ENCODE measurements around the gene ZBTB7C.

ZBTB7C gene

GRCh38 chr18:48304906-48305693, 104.1 kb downstream of the ZBTB7C start:
- H3K4me3 ChIP-seq (ENCODE audit: low read length), result no peak overlapping the region
- no peak overlapping the region for H3K27ac ChIP-seq (ENCODE audit: low read depth, low read length)
- no peaks in the 10 kb centered on the region for H3K36me3 ChIP-seq (ENCODE audit: insufficient read depth, low read length)
- no peaks in the 10 kb centered on the region for H3K27me3 ChIP-seq (ENCODE audit: insufficient read depth, low read length)
- H3K4me1 ChIP-seq (ENCODE audit: insufficient read depth, low read length), result peaks cover 12% of the 10 kb centered on the region
- WGBS, result 93% methylated on average over 16 of the region's 16 CpGs
- no peaks in the 10 kb centered on the region for H3K9me3 ChIP-seq (ENCODE audit: insufficient read depth, low read depth, low read length)
- no peak overlapping the region for H3K9ac ChIP-seq (ENCODE audit: low read depth, low read length)

GRCh38 chr18:48303883-48304282, 105.3 kb downstream of the ZBTB7C start:
- H3K4me3 ChIP-seq (ENCODE audit: low read length), result no peak overlapping the region
- no peaks in the 10 kb centered on the region for H3K27me3 ChIP-seq (ENCODE audit: insufficient read depth, low read length)
- H3K9ac ChIP-seq (ENCODE audit: low read depth, low read length), result no peak overlapping the region
- 87% methylated on average over 3 of the region's 3 CpGs for WGBS
- H3K9me3 ChIP-seq (ENCODE audit: insufficient read depth, low read depth, low read length), result no peaks in the 10 kb centered on the region
- no peaks in the 10 kb centered on the region for H3K36me3 ChIP-seq (ENCODE audit: insufficient read depth, low read length)
- H3K27ac ChIP-seq (ENCODE audit: low read depth, low read length), result no peak overlapping the region
- peaks cover 9% of the 10 kb centered on the region for H3K4me1 ChIP-seq (ENCODE audit: insufficient read depth, low read length)

- Histone ChIP-seq H3K9me3 (ENCODE audit: insufficient read depth, low read depth, low read length) (no peaks in the 10 kb centered on the region), H3K4me1 (ENCODE audit: insufficient read depth, low read length) (peaks cover 9% of the 10 kb centered on the region), H3K9ac (ENCODE audit: low read depth, low read length) (no peak overlapping the region), H3K27ac (ENCODE audit: low read depth, low read length) (no peak overlapping the region), H3K27me3 (ENCODE audit: insufficient read depth, low read length) (no peaks in the 10 kb centered on the region), H3K4me3 (ENCODE audit: low read length) (no peak overlapping the region), H3K36me3 (ENCODE audit: insufficient read depth, low read length) (no peaks in the 10 kb centered on the region)
- 95% methylated on average over 3 of the region's 3 CpGs for WGBS
These were observed 106.4 kb downstream of the ZBTB7C start for GRCh38 chr18:48302736-48303135.

- Histone ChIP-seq H3K36me3 (ENCODE audit: insufficient read depth, low read length) (no peaks in the 10 kb centered on the region), H3K27me3 (ENCODE audit: insufficient read depth, low read length) (no peaks in the 10 kb centered on the region), H3K27ac (ENCODE audit: low read depth, low read length) (no peak overlapping the region), H3K4me1 (ENCODE audit: insufficient read depth, low read length) (peaks cover 9% of the 10 kb centered on the region), H3K9me3 (ENCODE audit: insufficient read depth, low read depth, low read length) (no peaks in the 10 kb centered on the region), H3K9ac (ENCODE audit: low read depth, low read length) (peak overlapping the region; percentile 59; the same call in 1 of the 2 replicates), H3K4me3 (ENCODE audit: low read length) (no peak overlapping the region)
- WGBS, result 53% methylated on average over 6 of the region's 6 CpGs
These were observed 108.7 kb downstream of the ZBTB7C start for GRCh38 chr18:48300463-48300961.

GRCh38 chr18:48297139-48297538, 112.0 kb downstream of the ZBTB7C start:
- no peak overlapping the region for H3K27ac ChIP-seq (ENCODE audit: low read depth, low read length)
- no peak overlapping the region for H3K4me3 ChIP-seq (ENCODE audit: low read length)
- H3K36me3 ChIP-seq (ENCODE audit: insufficient read depth, low read length), result no peaks in the 10 kb centered on the region
- WGBS, result 93% methylated on average over 3 of the region's 4 CpGs
- H3K9me3 ChIP-seq (ENCODE audit: insufficient read depth, low read depth, low read length), result no peaks in the 10 kb centered on the region
- H3K27me3 ChIP-seq (ENCODE audit: insufficient read depth, low read length), result no peaks in the 10 kb centered on the region
- no peak overlapping the region for H3K9ac ChIP-seq (ENCODE audit: low read depth, low read length)
- peaks cover 26% of the 10 kb centered on the region for H3K4me1 ChIP-seq (ENCODE audit: insufficient read depth, low read length)

GRCh38 chr18:48296581-48296980, 112.6 kb downstream of the ZBTB7C start:
- Histone ChIP-seq H3K27me3 (ENCODE audit: insufficient read depth, low read length) (no peaks in the 10 kb centered on the region), H3K36me3 (ENCODE audit: insufficient read depth, low read length) (no peaks in the 10 kb centered on the region), H3K4me3 (ENCODE audit: low read length) (no peak overlapping the region), H3K9me3 (ENCODE audit: insufficient read depth, low read depth, low read length) (no peaks in the 10 kb centered on the region), H3K4me1 (ENCODE audit: insufficient read depth, low read length) (peaks cover 26% of the 10 kb centered on the region), H3K9ac (ENCODE audit: low read depth, low read length) (no peak overlapping the region), H3K27ac (ENCODE audit: low read depth, low read length) (no peak overlapping the region)
- WGBS, result 94% methylated on average over 13 of the region's 13 CpGs

GRCh38 chr18:48295586-48296311, 113.4 kb downstream of the ZBTB7C start:
- no peaks in the 10 kb centered on the region for H3K36me3 ChIP-seq (ENCODE audit: insufficient read depth, low read length)
- no peak overlapping the region for H3K4me3 ChIP-seq (ENCODE audit: low read length)
- H3K9ac ChIP-seq (ENCODE audit: low read depth, low read length), result no peak overlapping the region
- no peak overlapping the region for H3K27ac ChIP-seq (ENCODE audit: low read depth, low read length)
- peaks cover 26% of the 10 kb centered on the region for H3K4me1 ChIP-seq (ENCODE audit: insufficient read depth, low read length)
- H3K9me3 ChIP-seq (ENCODE audit: insufficient read depth, low read depth, low read length), result no peaks in the 10 kb centered on the region
- 58% methylated on average over 8 of the region's 10 CpGs for WGBS
- H3K27me3 ChIP-seq (ENCODE audit: insufficient read depth, low read length), result no peaks in the 10 kb centered on the region

- Histone ChIP-seq H3K4me3 (ENCODE audit: low read length) (no peak overlapping the region), H3K36me3 (ENCODE audit: insufficient read depth, low read length) (no peaks in the 10 kb centered on the region), H3K9me3 (ENCODE audit: insufficient read depth, low read depth, low read length) (no peaks in the 10 kb centered on the region), H3K4me1 (ENCODE audit: insufficient read depth, low read length) (peaks cover 25% of the 10 kb centered on the region), H3K9ac (ENCODE audit: low read depth, low read length) (no peak overlapping the region), H3K27me3 (ENCODE audit: insufficient read depth, low read length) (no peaks in the 10 kb centered on the region), H3K27ac (ENCODE audit: low read depth, low read length) (no peak overlapping the region)
- 83% methylated on average over 12 of the region's 12 CpGs for WGBS
These were observed 114.1 kb downstream of the ZBTB7C start for GRCh38 chr18:48294899-48295585.

- no peak overlapping the region for H3K4me3 ChIP-seq (ENCODE audit: low read length)
- peaks cover 27% of the 10 kb centered on the region for H3K4me1 ChIP-seq (ENCODE audit: insufficient read depth, low read length)
- no peak overlapping the region for H3K9ac ChIP-seq (ENCODE audit: low read depth, low read length)
- no peaks in the 10 kb centered on the region for H3K9me3 ChIP-seq (ENCODE audit: insufficient read depth, low read depth, low read length)
- no peak overlapping the region for H3K27ac ChIP-seq (ENCODE audit: low read depth, low read length)
- H3K36me3 ChIP-seq (ENCODE audit: insufficient read depth, low read length), result no peaks in the 10 kb centered on the region
- H3K27me3 ChIP-seq (ENCODE audit: insufficient read depth, low read length), result no peaks in the 10 kb centered on the region
- WGBS, result 74% methylated on average over 16 of the region's 16 CpGs
These were observed 115.0 kb downstream of the ZBTB7C start for GRCh38 chr18:48293954-48294898.

- Histone ChIP-seq H3K36me3 (ENCODE audit: insufficient read depth, low read length) (no peaks in the 10 kb centered on the region), H3K4me1 (ENCODE audit: insufficient read depth, low read length) (peaks cover 27% of the 10 kb centered on the region), H3K9me3 (ENCODE audit: insufficient read depth, low read depth, low read length) (no peaks in the 10 kb centered on the region), H3K27me3 (ENCODE audit: insufficient read depth, low read length) (no peaks in the 10 kb centered on the region), H3K4me3 (ENCODE audit: low read length) (no peak overlapping the region), H3K9ac (ENCODE audit: low read depth, low read length) (no peak overlapping the region), H3K27ac (ENCODE audit: low read depth, low read length) (no peak overlapping the region)
- 84% methylated on average over 4 of the region's 4 CpGs for WGBS
These were observed 116.3 kb downstream of the ZBTB7C start for GRCh38 chr18:48292782-48293424.

Measured in HUES64 (cell line).